IPS DF 4.7 (cell line): ENCODE measurements around the gene AMHR2.

Experiments used
- DNase-seq: peaks from one replicate; pipeline ENCODE4 v3.0.0-alpha.2; 2013; ENCODE audit warnings: low spot score; ENCODE audit errors: extremely low read depth

Gene AMHR2

DNA sequence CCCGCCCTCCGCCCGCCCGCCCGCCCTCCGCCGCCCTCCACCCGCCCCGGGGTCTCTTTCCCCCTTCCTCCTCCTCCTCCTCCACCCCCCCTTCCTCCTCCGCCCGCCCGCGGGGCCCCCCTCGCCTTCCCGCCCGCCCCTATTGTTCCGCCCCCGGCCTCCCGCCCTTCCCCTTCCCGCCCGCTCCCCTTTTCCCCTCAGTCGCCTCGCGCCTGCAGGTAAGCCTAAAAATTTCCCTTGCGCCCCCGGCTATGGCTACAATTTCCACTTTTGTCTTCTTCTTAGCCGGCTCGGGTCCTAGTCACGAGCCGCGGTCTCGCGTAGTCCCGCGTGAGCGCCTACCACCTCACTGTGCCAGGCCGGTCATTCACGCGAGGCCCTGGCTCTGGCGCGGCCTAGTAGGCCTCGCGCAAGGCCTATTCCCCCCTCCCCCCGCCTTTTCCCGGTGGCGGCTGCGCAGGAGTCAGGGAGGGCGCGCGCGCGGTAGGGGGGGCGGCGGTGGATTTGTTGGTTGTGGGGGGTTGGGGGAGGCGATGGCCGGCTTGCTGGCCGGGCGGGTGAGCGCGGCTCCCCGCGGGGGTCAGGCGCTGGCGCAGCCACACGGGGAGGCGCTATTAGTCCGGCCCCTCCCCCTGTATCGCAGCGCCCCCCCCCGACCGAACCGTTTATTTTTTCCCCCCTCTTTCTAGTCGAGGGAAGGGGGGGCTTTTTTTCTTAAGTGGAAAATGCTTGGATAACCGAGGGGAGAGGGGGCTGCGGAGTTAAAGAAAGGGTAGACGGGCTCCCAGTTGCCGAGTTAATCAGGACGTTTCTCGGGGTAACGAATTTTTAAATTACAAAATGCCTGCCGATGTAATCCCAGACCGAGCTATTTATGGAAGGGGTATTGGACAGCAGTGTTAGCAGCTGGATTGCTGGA is 28.8 kb downstream of the AMHR2 start:
- no peak for DNase-seq

- DNase-seq = no peak
These were observed 30.4 kb downstream of the AMHR2 start for GRCh38 chr12:53453953-53454640.

GRCh38 chr12:53454707-53455106 is 31.1 kb downstream of the AMHR2 start:
- no peak for DNase-seq

GRCh38 chr12:53456654-53457366 is 33.2 kb downstream of the AMHR2 start:
- no peak for DNase-seq

DNA sequence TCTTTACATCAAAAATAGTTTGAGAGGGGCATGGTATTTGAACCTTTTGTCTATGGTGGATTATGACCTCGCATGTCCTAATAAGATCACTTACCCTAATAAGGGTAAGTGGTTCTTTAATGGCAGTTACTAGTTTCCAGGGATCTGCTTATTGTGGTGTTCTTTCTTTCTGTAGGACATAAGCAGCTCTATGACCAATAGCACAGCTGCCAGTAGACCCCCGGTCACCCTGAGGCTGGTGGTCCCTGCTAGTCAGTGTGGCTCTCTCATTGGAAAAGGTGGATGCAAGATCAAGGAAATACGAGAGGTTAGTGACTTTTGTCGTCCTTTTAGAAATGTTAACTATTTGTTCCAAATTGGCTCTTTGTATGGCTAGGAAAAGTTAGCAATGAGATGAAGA is 35.4 kb downstream of the AMHR2 start:
- DNase-seq = no peak

DNA sequence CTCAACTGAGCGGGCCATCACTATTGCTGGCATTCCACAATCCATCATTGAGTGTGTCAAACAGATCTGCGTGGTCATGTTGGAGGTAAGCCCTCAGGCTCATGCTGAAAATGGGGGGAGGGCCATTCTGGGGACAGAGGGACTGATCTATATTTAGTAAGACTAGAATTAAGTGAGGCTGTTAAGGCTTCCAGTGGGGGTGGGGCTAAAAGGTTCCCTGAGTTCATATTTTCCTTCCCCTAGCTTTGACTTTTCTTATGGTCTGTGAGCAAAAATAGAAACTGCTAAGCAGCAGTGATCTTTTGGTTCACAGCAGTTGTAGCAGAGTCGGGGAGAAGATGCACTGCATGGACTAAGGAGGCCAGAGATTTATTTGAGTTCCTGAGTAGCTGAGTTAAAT is 37.4 kb downstream of the AMHR2 start:
- DNase-seq = no peak

GRCh38 chr12:53461591-53461990 is 37.9 kb downstream of the AMHR2 start:
- DNase-seq = no peak

GRCh38 chr12:53462935-53463334 is 39.3 kb downstream of the AMHR2 start:
- DNase-seq = no peak

DNA sequence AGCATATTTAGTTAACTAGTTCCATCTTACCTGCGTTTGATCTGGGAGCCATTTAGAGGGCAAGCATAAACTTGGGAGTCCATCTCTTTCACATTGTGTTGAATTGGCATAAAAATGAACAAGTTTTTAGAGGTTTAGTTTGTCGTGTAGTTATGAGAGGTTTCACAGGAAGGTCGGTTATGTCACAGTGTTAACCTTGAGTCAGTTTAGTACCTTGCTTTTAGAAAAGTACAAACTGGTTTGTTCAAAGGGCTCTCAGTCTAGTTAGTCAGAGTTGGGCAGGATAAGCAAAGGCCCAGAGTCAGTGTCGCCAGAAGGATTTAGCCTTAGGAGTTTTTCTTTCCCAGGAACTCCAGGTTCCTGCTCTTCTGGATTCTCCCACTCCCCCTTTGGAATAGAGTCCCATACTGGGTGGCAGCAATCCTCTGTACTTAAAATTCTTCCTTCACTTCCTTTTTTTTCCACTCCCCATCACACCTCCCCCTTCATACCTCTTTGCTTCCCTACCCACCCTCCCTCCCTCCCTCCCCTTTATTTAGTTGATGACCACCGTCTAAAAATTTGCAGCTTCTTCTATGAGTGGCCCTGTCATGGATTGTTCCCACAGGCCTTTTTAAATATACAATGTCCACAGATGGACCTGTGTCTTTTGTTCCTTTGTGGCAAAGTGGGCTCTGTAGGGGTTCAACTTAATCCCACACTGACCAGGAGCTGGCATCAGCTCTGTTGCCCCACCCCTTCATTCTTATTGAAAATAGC is 40.3 kb downstream of the AMHR2 start:
- DNase-seq = no peak

GRCh38 chr12:53464685-53465418 is 41.2 kb downstream of the AMHR2 start:
- DNase-seq = no peak

DNA sequence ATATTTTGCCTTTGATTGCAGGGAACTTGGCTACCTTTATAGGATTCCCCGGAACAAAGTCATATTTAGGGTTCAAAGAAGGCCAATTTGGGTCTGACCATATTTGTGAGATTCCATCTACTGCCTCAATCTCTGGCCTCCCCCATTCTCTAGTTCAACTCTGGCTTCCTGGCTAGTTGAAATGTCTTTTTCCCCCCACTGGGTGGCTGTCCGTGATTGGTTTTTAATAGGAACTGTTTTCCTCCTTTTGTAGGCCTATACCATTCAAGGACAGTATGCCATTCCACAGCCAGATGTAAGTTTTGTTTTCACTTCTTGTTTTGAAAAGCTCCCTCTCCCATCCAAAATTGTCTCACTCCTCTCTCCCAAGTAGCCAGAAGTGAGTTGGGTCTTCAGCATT is 42.0 kb downstream of the AMHR2 start:
- DNase-seq = no peak

GRCh38 chr12:53466640-53467039 is 43.0 kb downstream of the AMHR2 start:
- DNase-seq = no peak

GRCh38 chr12:53467082-53467481 is 43.4 kb downstream of the AMHR2 start:
- DNase-seq = no peak

GRCh38 chr12:53467880-53468279 is 44.2 kb downstream of the AMHR2 start:
- no peak for DNase-seq

DNA sequence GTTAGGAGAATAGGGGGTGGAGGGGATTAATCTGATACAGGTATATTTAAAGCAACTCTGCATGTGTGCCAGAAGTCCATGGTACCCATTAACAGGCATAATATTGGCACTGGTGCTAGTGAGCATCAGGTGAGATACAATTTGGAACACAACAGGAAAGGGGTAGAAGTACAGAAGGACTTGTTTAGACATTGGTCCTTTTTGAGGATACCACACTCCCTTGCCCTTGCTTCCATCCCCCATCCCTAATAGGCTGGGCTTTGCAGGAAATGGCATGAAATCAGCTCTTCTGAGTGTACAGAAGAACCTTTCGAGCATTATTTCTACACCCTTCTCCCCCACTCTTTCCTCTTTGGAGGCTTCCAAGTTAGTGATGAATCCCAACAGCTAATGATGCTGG is 44.6 kb downstream of the AMHR2 start:
- no peak for DNase-seq

DNA sequence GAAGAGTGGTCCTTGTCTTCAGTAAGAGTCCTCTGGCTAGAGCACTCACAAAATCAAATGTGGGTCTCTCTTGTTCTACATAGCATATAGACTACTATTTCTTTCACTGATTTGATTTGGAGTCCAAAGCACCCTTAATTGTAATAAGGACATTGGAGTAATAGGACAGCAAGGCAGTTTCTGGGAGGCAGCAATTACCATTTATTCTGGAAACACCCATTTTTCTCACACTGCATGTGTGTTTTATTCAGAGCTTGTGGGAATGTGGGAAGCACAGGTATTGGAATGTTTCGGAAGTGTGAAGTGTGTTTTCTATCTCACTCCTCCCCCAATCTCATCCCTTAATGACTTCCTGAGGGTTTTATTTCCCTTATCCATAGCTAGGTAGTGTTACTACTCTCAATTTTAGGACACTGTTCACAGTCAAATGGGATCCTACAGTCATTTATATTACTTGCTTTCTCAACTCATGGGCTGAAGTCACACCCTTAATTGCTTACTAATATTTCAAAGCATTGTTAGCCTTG is 48.5 kb downstream of the AMHR2 start:
- no peak for DNase-seq

DNA sequence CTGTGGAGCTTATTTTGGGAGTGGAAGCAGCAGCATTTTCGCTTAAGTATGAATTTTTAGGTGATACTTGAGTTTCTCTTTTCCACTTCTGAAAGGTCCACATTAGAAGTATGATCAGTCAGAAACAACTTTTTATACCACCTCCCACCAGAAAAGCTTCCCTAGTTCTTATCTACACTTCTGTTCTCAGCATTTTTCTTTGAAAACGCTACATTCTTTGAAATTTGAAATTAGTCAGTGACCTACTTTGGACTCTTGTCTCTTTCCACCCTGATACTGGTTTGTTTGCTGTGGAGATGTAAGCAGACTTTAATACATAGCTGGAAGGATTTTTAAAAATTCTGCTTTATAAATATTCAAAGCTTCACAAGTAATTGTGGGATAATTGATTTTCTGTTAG is 50.4 kb downstream of the AMHR2 start:
- no peak for DNase-seq

- DNase-seq = no peak
These were observed 51.2 kb downstream of the AMHR2 start for GRCh38 chr12:53474819-53475218.

DNA sequence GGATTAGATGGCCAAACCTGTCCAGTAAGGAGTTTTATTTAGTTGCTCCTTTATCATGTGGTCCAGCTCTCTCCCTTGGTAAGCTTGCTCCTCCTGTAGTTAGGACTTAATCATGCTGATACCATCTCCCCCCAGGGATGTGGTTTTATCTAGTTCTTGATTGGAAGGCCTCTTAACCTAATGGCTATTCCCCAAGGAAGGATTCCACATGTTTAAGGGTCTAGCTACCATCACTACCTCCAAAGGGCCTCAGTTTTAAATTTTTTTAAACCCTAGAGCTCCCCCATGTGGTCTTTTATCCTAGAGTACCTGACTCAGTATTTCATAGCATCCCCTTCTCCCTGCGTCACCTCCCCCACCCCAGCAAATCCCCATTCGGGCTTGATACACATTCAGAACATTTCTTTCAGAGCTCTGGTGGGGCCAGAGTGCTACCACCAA is 53.1 kb downstream of the AMHR2 start:
- DNase-seq = no peak

- DNase-seq = no peak
These were observed 55.2 kb downstream of the AMHR2 start for GRCh38 chr12:53478865-53479264.
